H9 (cell line): ENCODE results near the gene ANK3. TPM values are rescaled to one million over a fixed set of nuclear protein-coding genes. Genes with fewer than 3 reads are reported as not detected.

Experiments
- DNase-seq: peaks from one replicate; pipeline ENCODE4 v3.0.0-alpha.2; 2017
- H2AFZ ChIP-seq: one replicate; pipeline ENCODE4 v1.6.1; 2013; ENCODE audit warnings: mild to moderate bottlenecking, low read length, control low read depth, moderate library complexity
- H2AK5ac ChIP-seq: 2 replicates; pipeline ENCODE4 v1.6.1; 2013; ENCODE audit warnings: low read length, control low read depth, mixed read lengths; ENCODE audit not compliant: insufficient read length
- H2BK120ac ChIP-seq: one replicate; pipeline ENCODE4 v1.6.1; 2013; ENCODE audit warnings: low read depth, mild to moderate bottlenecking, low read length, control low read depth, inconsistent platforms; ENCODE audit not compliant: poor library complexity, severe bottlenecking
- H2BK12ac ChIP-seq: 2 replicates; pipeline ENCODE4 v1.6.1; 2013; ENCODE audit warnings: low read length, control low read depth, mixed read lengths, low read depth; ENCODE audit not compliant: insufficient read length
- H2BK15ac ChIP-seq: 2 replicates; pipeline ENCODE4 v1.6.1; 2013; ENCODE audit warnings: low read depth, low read length, control low read depth
- H2BK20ac ChIP-seq: one replicate; pipeline ENCODE4 v1.6.1; 2013; ENCODE audit warnings: low read depth, mild to moderate bottlenecking, low read length, control low read depth, inconsistent platforms; ENCODE audit not compliant: poor library complexity, severe bottlenecking
- H2BK5ac ChIP-seq: 2 replicates; pipeline ENCODE4 v1.6.1; 2013; ENCODE audit warnings: low read length, control low read depth, mixed read lengths; ENCODE audit not compliant: insufficient read length
- H3K14ac ChIP-seq: 2 replicates; pipeline ENCODE4 v1.6.1; 2013; ENCODE audit warnings: low read length, control low read depth; ENCODE audit not compliant: insufficient read depth
- H3K18ac ChIP-seq: 2 replicates; pipeline ENCODE4 v1.6.1; 2013; ENCODE audit warnings: low read depth, mild to moderate bottlenecking, mixed read lengths, low read length, control low read depth; ENCODE audit not compliant: insufficient read length
- H3K23ac ChIP-seq: 2 replicates; pipeline ENCODE4 v1.6.1; 2013; ENCODE audit warnings: low read length, control low read depth, mixed read lengths, low read depth; ENCODE audit not compliant: insufficient read length
- H3K23me2 ChIP-seq: 2 replicates; pipeline ENCODE4 v1.6.1; 2013; ENCODE audit warnings: low read depth, mild to moderate bottlenecking, mixed read lengths, low read length, control low read depth; ENCODE audit not compliant: insufficient read length, poor library complexity, severe bottlenecking
- H3K27ac ChIP-seq: 2 replicates; pipeline ENCODE4 v1.5.1; 2013; ENCODE audit warnings: low read length, control low read depth, mixed read lengths, low read depth; ENCODE audit not compliant: insufficient read length
- H3K27me3 ChIP-seq: 2 replicates; pipeline ENCODE4 v1.6.1; 2013; ENCODE audit warnings: low read length, control low read depth, inconsistent platforms; ENCODE audit not compliant: insufficient read depth
- H3K4ac ChIP-seq: 2 replicates; pipeline ENCODE4 v1.6.1; 2013; ENCODE audit warnings: low read depth, mild to moderate bottlenecking, control low read depth, inconsistent platforms, low read length, moderate library complexity
- H3K4me1 ChIP-seq: 2 replicates; pipeline ENCODE4 v1.6.1; 2013; ENCODE audit warnings: low read length, control low read depth, inconsistent platforms; ENCODE audit not compliant: insufficient read depth
- H3K4me2 ChIP-seq: 2 replicates; pipeline ENCODE4 v1.6.1; 2013; ENCODE audit warnings: low read length, control low read depth, mixed read lengths; ENCODE audit not compliant: insufficient read length, insufficient read depth
- H3K56ac ChIP-seq: 2 replicates; pipeline ENCODE4 v1.6.1; 2013; ENCODE audit warnings: low read depth, mild to moderate bottlenecking, mixed read lengths, low read length, control low read depth; ENCODE audit not compliant: insufficient read length
- H3K79me1 ChIP-seq: 2 replicates; pipeline ENCODE4 v1.6.1; 2013; ENCODE audit warnings: low read depth, mild to moderate bottlenecking, moderate library complexity, low read length, control low read depth, inconsistent platforms; ENCODE audit not compliant: insufficient read depth, poor library complexity, severe bottlenecking
- H3K79me2 ChIP-seq: 2 replicates; pipeline ENCODE4 v1.6.1; 2013; ENCODE audit warnings: low read length, control low read depth, inconsistent platforms; ENCODE audit not compliant: insufficient read depth
- H3K9ac ChIP-seq: 2 replicates; pipeline ENCODE4 v1.6.1; 2013; ENCODE audit warnings: low read length, control low read depth, mixed read lengths; ENCODE audit not compliant: insufficient read length; ENCODE audit errors: extremely low read depth
- H3K9me3 ChIP-seq: one replicate; pipeline ENCODE4 v1.6.1; 2013; ENCODE audit warnings: low read depth, low read length, inconsistent platforms; ENCODE audit not compliant: control insufficient read depth
- H3T11ph ChIP-seq: one replicate; pipeline ENCODE4 v1.6.1; 2013; ENCODE audit warnings: mild to moderate bottlenecking, low read length, control low read depth, inconsistent platforms
- H4K20me1 ChIP-seq: one replicate; pipeline ENCODE4 v1.6.1; 2013; ENCODE audit not compliant: control insufficient read depth, insufficient read length, insufficient read depth
- H4K5ac ChIP-seq: 2 replicates; pipeline ENCODE4 v1.6.1; 2013; ENCODE audit warnings: low read depth, mild to moderate bottlenecking, mixed read lengths, low read length, control low read depth; ENCODE audit not compliant: insufficient read length
- H4K8ac ChIP-seq: replicated peaks from 2 replicates; pipeline ENCODE4 v1.6.1; 2013; ENCODE audit warnings: low read length, control low read depth, mixed read lengths, low read depth; ENCODE audit not compliant: insufficient read length
- H4K91ac ChIP-seq: 2 replicates; pipeline ENCODE4 v1.6.1; 2013; ENCODE audit warnings: low read depth, mild to moderate bottlenecking, moderate library complexity, mixed read lengths, low read length, control low read depth; ENCODE audit not compliant: insufficient read length
- H3K27ac Mint-ChIP-seq, 3 experiments: 2 replicates in 2 of 3; 3 replicates in 1 of 3; pipeline ENCODE4 v1.8.0; 2020 to 2021; ENCODE audit warnings: mixed read lengths in 3 of 3, mild to moderate bottlenecking in 1 of 3, moderate library complexity in 1 of 3
- H3K27me3 Mint-ChIP-seq: 2 replicates; pipeline ENCODE4 v1.8.0; 2021; ENCODE audit warnings: low read depth, mild to moderate bottlenecking, moderate library complexity, mixed read lengths
- H3K36me3 Mint-ChIP-seq, 3 experiments: 2 replicates in 2 of 3; 3 replicates in 1 of 3; pipeline ENCODE4 v1.8.0; 2020 to 2021; ENCODE audit warnings: low read depth in 3 of 3, mixed read lengths in 3 of 3; ENCODE audit not compliant: insufficient read depth in 1 of 3
- H3K4me1 Mint-ChIP-seq, 2 experiments: 2 replicates each; pipeline ENCODE4 v1.8.0; 2020; ENCODE audit warnings: mixed read lengths in 2 of 2
- H3K4me3 Mint-ChIP-seq, 2 experiments: 2 replicates in 1 of 2; 3 replicates in 1 of 2; pipeline ENCODE4 v1.8.0; 2020 to 2021; ENCODE audit warnings: mild to moderate bottlenecking in 2 of 2, mixed read lengths in 2 of 2, moderate library complexity in 1 of 2
- H3K9me3 Mint-ChIP-seq, 2 experiments: 2 replicates in 1 of 2; 3 replicates in 1 of 2; pipeline ENCODE4 v1.8.0; 2020; ENCODE audit warnings: mild to moderate bottlenecking in 2 of 2, mixed read lengths in 2 of 2, moderate library complexity in 1 of 2
- WGBS: extraction: QIAGEN DNeasy Blood & Tissue Kit; methylation state at CpG from one replicate; pipeline ENCODE4 v1.1.7; 2013; ENCODE audit warnings: missing lambda C conversion rate, low lambda C conversion rate, mixed read lengths; ENCODE audit not compliant: insufficient read length; ENCODE audit errors: extremely low coverage; 5-methylcytosine and 5-hydroxymethylcytosine counted together
- total RNA-seq: library from RNA; stranded (reverse); gene quantifications from 2 replicates; pipeline ENCODE4 v1.2.1, GENCODE V29; 2021
- TF ChIP-seq, protein P1 (sequence below): fragments of 200-600 bp; sonication (generic); conservative IDR thresholded peaks from 3 replicates; pipeline ENCODE4 v1.8.0; 2021; ENCODE audit warnings: antibody characterized with exemption, mild to moderate bottlenecking

Gene ANK3
- total RNA-seq, 1 experiment from 2014 or later: 59.6 TPM

GRCh38 chr10:60362461-60362860, 27.2 kb downstream of the ANK3 start:
- Mint-ChIP-seq H3K4me3 (no peak overlapping the region), H3K27ac (peak overlapping the region in 1 of 3 experiments; percentile 82; a peak in 1 of 7 replicates), H3K9me3 (no peaks in the 10 kb centered on the region), H3K36me3 (no peaks in the 10 kb centered on the region), H3K4me1 (peaks cover 7 to 11% of the 10 kb centered on the region in 2 experiments), H3K27me3 (no peaks in the 10 kb centered on the region)
- no peak overlapping the region for H2BK120ac ChIP-seq
- H3K4ac ChIP-seq: no peak overlapping the region
- H2BK5ac ChIP-seq: no peak overlapping the region
- H3K79me1 ChIP-seq: no peaks in the 10 kb centered on the region
- no peak overlapping the region for H3T11ph ChIP-seq
- no peak for DNase-seq
- H3K14ac ChIP-seq: no peak overlapping the region
- H4K5ac ChIP-seq: no peak overlapping the region
- H3K4me1 ChIP-seq: peaks cover 2% of the 10 kb centered on the region; the same call in 1 of the 2 replicates
- H3K9me3 ChIP-seq: no peaks in the 10 kb centered on the region
- H3K23ac ChIP-seq: no peak overlapping the region
- no peaks in the 10 kb centered on the region for H3K27me3 ChIP-seq
- H4K20me1 ChIP-seq: no peaks in the 10 kb centered on the region
- H3K23me2 ChIP-seq: no peaks in the 10 kb centered on the region
- TF ChIP-seq, protein P1, sequence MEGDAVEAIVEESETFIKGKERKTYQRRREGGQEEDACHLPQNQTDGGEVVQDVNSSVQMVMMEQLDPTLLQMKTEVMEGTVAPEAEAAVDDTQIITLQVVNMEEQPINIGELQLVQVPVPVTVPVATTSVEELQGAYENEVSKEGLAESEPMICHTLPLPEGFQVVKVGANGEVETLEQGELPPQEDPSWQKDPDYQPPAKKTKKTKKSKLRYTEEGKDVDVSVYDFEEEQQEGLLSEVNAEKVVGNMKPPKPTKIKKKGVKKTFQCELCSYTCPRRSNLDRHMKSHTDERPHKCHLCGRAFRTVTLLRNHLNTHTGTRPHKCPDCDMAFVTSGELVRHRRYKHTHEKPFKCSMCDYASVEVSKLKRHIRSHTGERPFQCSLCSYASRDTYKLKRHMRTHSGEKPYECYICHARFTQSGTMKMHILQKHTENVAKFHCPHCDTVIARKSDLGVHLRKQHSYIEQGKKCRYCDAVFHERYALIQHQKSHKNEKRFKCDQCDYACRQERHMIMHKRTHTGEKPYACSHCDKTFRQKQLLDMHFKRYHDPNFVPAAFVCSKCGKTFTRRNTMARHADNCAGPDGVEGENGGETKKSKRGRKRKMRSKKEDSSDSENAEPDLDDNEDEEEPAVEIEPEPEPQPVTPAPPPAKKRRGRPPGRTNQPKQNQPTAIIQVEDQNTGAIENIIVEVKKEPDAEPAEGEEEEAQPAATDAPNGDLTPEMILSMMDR: no peak
- no peak overlapping the region for H2AFZ ChIP-seq
- no peak overlapping the region for H2BK12ac ChIP-seq
- H3K79me2 ChIP-seq: no peaks in the 10 kb centered on the region
- no peak overlapping the region for H3K4me2 ChIP-seq
- no peak overlapping the region for H4K8ac ChIP-seq
- H2BK20ac ChIP-seq: no peak overlapping the region
- H4K91ac ChIP-seq: no peak overlapping the region
- no peak overlapping the region for H2AK5ac ChIP-seq
- WGBS: no CpG with 5 or more reads among the region's 6 CpGs
- H3K9ac ChIP-seq: no peak overlapping the region
- H3K56ac ChIP-seq: no peak overlapping the region
- H2BK15ac ChIP-seq: no peak overlapping the region
- no peak overlapping the region for H3K27ac ChIP-seq
- no peak overlapping the region for H3K18ac ChIP-seq
